Activated CD4-positive, alpha-beta T cell treated with anti-CD3 and anti-CD28 coated beads, Interleukin-2, amount 50 U/mL, for 24 hours (primary cell): ENCODE measurements around the gene PLIN5.

ENCODE experiments used
- DNase-seq, 2 donors: peaks; one replicate each; pipeline ENCODE4 v3.0.0-alpha.2; 2020; ENCODE audit warnings: low read depth in 1 of 2, low spot score in 1 of 2

The PLIN5 gene, protein sequence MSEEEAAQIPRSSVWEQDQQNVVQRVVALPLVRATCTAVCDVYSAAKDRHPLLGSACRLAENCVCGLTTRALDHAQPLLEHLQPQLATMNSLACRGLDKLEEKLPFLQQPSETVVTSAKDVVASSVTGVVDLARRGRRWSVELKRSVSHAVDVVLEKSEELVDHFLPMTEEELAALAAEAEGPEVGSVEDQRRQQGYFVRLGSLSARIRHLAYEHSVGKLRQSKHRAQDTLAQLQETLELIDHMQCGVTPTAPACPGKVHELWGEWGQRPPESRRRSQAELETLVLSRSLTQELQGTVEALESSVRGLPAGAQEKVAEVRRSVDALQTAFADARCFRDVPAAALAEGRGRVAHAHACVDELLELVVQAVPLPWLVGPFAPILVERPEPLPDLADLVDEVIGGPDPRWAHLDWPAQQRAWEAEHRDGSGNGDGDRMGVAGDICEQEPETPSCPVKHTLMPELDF

DNA sequence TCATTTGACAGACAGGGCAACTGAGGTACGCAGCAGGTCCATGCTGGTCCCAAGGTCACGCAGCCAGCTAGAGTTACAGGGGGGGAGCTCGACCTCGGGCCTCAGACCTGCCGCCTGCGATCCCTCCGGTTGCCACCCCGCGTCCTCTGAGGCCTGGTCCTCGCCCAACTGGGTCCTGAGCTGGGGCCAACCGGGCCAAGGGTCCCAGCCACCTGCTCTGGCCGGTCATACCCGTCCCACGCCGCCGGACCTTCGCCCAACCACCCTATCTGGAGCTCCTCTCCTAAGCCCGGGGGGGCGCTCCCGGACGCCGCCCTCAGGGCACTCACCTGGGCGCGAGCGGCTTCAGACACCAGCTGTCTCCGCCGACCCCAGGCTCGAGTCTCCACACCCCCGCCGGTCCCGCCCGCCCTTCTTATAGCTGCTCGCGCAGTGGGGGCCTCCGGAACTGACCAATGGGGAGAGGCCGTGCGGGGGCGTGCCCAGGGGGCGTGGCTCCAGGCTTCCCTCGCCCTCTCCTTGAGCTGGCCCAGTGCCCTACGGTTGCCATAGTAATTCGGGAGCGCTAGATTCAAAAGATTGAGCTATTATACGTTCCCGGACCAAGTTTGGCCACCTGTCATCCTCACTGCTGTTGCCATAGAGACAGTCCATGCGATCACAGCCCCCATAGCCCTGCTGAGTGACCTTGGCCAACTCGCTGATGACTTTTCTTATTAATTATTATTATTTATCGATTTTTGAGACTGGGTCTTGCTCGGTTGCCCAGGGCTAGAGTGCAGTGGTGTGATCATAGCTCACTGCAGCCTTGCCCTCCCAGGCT, at the start of gene PLIN5:
Gene PLIN5, minus strand, starts transcription at position 389 of the 823 bp plus-strand sequence. CDS start 1,150 bp downstream, outside the sequence.
- peak in 1 of 2 donors; percentile 17 for DNase-seq

DNA sequence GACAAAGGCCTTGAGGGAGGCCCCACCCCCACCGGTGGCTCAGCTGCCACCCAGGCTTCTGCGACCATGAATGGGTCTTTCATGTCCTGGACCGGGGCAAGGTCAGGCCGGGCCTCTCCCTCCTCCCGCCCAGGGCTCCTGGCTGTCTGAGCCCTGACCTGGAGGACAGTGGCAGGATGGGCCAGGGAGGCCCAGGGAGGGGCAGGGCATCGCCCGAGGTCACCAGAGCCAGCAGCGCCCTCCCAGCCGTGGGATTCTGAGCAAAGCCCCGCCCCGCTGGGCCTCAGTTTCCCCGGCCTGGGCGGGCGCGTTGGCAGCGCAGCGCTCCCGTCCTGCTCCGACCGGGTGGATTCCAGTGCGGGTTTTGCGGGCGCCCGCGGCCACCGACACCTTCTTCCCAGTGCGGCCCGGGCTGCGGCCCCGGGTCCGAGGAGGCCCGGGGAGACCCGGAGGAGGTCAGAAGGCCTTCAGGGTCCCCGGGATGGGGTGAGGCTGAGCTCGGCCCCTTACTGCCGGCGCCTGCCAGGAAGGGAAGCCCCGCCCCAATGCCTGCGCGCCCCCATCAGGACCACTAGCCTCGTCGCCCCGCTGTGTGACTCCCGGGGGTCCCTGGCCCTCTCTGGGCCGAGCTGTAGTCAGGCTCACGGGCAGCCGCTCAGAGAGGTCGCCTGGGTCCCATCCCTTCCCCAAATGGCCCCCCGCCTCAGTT, 49.1 kb upstream of the PLIN5 start:
- DNase-seq = no peak

DNA sequence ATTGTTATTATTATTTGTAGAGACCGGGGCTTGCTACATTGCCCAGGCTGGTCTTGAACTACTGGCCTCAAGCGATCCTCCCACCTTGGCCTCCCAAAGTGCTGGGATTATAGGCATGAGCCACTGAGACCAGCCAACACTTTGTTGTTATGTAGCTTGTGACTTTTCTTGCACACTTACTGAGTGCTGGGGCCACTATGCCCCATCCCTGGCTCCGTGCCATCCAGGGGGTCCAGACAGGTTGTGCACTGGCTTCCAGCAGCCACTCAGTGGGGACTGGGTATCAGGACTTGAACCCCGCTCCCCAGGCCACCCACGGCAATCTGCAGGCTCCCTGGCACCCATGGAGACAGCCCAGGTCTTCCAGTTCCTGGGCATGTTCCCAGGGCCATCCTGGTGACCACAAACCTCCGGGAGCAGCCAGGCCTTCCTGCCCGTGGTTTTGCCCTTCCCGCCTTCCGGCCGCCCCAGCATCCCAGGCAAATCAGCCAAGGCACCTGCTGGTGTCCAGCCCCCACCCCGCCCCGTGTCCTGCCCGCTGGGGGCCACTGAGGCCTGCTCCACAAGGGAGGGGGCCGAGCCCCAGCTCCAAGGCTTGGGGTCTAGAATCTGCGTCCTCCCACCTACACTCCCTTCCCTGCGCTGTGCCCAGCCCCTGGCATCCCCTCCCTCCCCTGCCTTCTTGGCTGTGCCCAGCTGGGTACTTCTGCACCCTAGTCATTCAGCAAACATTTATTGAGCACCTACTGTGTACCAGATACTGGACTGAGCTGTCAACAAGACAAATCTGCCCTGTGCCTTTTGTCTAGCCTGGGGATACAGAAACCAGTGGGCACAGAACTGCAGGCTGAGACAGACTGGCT, 48.2 kb upstream of the PLIN5 start:
- no peak for DNase-seq

DNA sequence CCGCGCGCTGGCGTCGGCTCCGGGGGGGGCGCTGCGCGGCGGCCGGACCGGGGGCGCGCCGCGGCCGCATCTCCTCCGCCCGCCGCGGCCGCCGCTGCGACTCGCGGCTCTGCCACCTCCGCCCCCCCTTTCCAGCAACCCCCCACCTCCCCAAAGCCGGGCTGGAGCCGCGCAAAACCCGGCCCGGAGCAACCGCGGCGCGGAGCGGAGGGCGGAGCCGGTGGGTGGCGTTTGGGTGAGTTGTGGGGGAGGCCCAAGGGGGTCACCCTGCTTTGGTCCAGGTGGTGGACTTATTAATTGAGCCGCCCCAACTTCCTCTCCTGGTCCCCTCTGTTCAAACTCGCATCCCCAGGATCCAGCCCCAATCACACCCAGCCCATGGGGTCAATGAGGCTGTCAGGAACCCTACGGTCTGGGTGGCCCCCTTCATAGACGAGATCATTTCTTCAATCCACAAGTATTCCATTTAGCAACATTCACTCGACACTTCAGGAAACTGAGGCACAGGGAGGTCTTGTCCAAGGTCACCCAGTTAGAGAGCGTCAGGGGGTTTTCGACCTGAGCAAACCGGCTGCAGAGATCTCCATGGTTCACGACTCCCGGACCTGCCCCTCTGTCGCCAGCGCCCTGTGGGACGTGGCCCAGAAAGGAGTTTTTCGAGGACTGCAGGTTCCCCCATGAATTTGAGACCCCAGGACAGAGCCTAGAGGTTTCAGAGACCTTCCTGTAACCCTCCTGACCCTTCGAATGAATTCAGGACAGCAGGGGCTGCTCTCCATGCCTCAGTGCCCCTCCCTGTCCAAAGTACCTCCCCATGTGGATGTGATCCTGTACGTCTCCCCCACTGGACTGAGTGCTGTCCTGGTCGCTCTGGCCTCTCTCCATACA, 46.9 kb upstream of the PLIN5 start:
- DNase-seq = no peak

DNA sequence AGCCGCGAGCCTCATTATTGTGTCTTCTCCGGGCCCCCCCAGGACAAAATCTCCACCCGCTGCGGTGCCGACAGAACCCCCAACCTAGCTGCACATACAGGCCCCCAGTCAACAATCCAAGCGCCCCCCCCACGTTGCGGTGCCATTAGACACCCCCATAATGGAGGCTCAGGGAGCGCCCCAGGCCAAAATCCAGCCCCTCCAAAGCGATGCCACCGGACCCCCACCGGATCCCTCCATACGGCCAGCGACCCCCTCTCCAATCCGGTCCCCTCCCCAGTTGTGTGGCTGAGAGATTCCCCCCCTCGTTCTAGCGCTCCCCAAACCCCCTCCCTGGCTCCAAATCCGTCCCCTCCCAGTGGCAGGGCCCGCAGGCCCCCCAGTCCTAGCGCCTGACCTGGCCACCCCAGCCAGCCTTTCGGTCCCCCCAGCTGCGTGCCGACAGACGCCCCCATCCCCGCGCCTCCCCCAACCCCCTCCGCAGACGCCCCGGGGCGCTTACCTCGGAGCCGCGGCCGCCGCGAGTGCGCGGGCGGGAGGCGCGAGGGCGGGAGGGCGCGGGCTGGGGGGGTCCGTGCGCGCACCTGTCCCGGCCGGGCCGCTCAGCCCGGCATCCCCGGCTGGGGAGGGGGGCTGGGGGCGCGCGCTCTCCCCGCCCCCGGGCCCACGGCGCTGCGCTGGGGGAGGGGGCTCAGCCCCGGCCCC, 46.1 kb upstream of the PLIN5 start:
- no peak for DNase-seq

DNA sequence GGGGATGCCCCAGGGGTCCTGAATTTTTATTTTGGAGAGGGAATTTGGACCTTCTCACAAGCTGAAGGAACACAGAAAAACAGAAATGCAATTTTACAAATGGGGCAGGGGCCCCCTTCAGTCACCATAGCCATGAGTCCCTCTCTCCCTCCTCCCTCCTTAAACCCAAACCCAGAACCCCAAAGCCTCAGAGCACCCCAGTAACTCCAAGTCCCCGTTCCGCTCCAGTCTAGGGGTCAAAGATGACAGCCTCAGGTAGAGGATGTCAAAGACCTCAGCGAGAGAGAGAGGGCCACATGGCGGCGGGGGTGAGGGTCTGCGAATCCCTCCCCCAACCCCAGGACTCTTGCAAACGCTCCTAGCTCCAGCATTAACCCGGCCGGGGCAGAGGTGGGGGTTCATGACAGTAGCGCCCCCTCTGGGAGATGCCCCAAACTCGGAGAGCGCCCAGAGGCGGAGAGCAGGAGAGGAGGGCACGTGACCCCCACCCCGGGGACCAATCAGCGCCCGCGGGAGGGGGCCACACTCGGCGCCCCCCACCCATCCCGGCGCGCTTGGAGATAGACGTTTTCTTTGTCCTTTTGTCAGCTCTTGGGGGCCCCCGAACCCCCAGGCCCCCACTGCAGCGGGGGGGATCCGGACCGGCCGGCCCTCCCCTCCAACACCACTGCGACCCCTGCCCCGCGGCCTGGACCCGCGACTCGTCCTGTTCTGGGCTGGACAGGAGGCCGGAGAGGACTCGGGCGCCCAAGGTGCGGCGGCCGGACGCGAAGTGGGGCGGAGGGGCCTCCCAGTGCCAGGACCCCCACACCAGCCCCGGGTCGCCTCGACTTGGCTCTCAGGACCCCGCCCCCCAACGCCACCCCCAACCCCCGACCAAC, 45.2 kb upstream of the PLIN5 start:
- no peak for DNase-seq

DNA sequence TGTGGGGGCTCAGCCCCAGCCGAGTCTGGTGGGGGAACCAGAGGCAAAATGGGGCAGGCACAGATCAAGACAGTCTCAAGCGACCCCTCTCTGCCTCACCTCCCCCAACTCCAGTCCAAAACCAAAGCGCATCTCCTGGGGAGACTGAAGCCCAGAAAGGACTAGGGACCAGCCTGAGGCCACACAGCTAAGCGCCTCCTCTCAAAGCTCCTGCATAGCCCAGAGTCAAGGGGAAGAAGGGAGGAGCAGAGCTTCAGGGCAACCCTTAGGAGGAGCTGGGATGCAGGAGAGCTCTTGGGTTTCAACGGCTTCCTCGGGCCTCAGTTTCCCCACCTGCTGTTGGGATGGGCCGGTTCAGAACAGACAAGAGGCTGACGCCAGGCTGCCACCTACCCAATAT, 44.4 kb upstream of the PLIN5 start:
- DNase-seq = no peak

DNA sequence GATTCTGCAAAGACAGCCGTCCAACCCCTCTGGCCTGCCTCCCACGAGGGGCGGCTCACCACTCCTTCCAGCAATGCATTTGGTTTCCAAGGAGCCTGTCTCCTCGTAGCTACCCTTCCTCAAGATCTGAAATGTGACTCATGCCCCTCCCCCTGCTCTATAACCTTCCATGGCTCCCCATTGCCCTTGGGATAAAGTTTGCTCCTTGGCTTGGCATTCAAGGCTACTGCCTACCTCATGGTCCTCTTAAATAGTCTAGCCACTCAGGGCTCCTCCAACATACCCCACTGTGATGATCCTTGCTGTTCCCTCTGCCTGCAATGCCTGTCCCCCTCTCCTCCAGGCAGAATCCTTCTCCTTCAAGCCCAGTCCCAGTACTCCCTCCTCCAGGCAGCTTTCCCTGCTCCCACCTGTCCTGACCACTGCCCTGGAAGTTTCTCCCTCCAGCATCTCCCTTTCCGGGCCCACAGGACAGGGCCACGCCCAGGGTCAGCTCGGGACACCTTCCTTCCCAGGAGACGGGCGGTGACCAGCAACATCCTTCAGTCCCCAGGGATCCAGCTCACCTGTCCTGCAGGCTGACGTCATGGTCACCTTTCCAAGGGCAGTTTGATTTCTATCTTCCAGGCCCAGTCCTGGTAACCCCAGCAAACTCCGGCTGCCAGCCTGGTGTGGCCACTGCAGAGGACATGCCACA, 43.7 kb upstream of the PLIN5 start:
- no peak for DNase-seq

DNA sequence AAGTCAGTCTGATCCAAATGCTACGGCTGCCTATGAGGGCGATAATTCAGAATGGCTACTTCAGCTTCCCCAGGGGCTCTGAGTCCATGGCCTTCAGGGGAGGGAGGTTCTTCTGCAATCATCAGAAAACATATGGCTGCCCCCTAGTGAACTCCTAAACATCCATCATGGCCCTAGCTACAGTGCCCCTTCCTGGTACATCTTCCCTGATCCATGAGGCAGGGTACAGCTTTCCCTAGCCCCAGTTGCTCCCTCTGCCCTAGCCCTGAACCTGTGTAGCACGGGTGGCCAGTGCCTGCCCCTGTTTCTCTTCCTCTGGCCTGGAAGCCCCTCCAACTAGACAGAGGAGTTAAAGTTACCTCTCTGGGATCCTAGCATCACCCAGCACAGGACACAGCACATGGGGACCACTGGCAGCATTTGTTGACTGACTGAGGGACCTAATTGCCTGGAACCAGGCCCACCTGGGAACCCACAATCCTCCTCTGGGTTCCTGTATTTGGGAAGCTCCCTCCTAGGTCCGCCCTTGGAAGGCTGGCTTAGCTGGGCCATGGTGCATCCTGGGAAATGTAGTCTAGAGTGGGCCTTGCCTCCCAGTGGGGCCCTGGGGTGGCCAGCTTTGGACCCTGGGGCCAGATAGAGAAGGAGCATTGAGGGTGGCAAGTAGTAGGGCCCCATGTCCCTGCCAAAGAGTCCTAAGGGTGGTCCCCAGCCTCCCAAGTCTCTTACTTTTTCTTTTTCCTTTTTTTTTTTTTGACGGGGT, 42.2 kb upstream of the PLIN5 start:
- DNase-seq = no peak

DNA sequence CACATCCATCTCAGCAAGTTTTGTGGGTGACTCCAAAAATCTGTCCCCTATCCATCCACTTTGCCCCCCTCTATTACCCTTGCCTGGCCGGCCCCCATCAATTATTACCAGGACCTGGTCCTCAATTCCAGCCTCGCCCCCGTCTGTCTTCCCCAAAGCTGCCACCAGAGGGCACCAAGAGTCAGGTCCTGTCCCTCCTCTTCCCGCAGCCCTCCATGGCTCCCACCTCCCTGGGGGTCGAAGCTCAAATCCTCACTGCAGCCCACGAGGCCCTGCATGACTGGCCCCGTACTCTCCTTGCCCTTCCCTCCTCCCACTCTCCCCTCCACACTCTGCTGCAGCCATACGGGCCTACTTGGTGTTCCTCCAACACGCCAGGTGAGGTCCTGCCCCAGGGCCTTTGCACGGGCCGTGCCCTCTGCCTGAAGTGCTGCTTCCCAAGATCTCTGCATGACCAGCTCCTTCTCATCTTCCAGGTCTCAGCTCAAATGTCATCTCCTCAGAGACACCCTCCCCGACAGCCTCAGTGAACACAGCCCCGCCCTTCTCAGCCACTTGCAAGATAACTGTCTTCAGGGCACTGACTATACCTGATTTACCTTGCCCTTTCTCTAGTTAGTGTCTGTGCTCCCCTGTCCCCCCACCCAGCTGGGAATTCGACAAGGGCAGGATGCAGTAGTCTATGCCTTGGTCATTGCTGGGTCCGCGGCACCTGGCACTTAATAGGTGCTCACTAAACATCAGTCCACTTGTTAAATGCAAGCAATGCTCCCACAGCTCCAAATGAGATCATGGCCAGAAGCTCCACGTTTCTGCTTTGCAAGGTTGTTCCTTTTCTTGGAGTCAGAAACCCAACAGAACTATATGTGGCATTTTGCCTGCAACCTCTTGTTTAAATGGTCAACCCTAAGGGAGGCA, 41.3 kb upstream of the PLIN5 start:
- peak; percentile 46 to 47 for DNase-seq

DNA sequence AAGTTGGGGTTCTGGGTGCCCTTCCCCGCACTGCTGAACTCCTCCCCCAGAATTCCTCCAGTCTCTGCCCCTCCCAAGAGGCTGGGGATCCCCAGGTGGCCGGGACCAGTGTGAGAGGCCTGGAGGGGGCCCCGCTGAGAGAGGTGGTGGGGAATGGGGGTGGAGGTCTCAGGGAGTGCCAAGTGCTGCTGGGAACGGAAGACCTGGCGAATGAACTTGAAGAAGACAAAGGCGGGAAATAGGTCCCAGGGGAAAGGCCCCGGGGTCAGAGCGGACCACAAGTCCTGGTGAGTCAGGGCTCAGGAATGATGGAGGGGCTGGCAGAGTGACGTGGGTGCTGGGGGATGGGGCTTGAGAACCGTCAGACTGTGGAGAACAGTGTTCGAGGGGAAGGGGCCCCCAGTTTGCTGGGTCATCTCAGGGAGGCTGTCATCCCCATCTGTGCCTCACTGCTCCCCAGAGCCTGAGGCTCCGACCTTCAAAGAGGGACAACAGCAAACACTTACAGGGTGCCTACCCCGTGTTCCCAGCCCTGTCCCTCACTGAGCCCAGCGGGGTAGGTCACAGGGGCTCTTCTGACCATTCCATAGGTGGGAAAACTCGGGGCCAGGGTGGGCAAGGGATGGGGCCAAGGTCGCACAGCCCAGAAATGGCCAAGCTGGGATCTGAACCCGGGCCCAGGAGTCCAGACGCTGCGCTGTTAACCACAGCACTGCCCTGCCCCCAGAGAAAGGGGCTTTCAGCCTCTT, 40.4 kb upstream of the PLIN5 start:
- DNase-seq = no peak

DNA sequence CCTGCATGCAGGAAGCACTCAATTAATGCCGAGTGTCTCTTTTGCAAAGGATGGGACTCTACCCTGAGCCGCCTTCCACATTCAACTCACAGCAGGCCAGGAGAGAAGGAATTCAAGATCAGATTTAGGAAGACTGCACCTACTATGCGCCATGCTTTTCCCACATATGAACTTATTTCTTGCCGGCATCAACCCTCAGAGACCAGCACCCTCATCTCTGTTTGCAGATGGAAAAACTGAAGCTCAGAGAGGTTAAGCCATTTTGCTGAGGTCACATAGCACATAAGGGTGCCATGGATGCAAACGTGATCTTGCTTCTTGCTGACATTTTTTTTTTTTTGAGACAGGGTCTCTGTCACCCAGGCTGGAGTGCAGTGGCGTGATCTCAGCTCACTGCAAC, 38.7 kb upstream of the PLIN5 start:
- DNase-seq = no peak

DNA sequence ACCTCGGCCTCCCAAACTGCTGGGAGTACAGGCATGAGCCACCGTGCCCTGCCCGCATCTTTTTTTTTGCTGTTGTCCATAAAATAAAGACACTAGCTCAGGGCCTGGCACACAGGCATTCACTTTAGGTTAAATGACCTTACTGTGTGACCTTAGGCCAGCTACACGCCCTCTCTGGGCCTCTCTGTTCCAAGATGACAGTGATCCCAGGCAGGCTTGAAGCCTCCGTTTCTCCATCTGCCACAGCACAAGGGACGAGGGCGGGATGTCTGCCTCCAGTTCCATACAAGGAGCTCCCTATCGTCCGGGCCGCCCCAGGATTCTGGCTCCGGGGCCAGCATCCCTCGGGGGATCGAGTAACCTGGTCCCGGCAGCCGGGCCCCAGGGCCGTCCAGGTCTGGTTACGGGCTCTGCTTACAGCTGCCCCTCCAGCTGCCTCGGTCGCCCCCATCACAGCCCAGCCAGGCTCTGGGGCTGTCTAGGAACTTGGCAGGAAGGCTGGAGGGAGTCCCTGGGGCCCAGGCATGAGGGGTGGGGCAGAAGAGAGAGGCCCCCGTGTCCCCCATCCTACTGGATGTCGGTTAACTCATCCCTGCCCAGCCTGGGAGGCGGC, 36.4 kb upstream of the PLIN5 start:
- DNase-seq = no peak

DNA sequence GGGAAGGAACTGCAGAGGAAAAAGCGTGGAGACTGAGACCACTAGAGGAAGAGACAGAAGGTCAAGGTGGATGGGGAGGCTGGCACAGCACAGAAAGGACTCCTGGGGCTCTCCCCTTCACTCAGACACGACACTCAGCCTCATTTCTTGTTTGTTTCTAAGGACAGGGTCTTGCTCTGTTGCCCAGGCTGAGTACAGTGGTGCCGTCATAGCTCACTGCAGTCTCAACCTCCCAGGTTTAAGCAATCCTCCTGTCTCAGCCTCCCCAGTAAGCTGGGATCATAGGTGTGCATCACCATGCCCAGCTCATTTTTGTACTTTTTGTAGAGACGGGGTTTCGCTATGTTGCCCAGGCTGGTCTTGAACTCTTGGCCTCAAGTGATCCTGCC, 35.9 kb upstream of the PLIN5 start:
- DNase-seq = no peak

DNA sequence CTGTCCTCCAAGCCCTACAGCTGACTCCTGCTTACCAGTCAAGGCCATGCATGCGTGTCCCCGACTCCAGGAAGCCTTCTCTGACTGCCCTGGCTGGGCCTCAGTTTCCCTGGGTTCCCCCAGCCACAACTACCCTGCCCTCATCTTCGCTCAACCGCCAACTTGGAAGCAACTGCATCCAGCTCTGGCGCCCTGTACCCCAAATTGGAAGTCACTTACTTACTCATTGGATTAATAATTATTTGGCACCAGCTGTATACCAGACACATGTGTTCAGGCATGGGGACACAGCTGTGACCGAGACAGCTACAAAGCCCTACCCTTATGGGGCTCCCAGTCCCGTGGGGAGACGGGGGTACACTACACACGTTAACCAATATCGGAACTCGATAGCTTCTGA, 35.4 kb upstream of the PLIN5 start:
- no peak for DNase-seq
